HEK293T (cell line): ENCODE measurements around the gene SFXN3.

ENCODE experiments used
- BHLHE40 ChIP-seq: fragments of 450-650 bp; IDR thresholded peaks from 2 replicates; pipeline ENCODE4 v1.6.1; 2016; ENCODE audit warnings: mild to moderate bottlenecking, moderate library complexity, borderline replicate concordance
- CTBP1 ChIP-seq: fragments of 450-650 bp; IDR thresholded peaks from 2 replicates; pipeline ENCODE4 v1.6.1; 2016; ENCODE audit warnings: borderline replicate concordance
- ELF4 ChIP-seq: fragments of 450-650 bp; IDR thresholded peaks from 2 replicates; pipeline ENCODE4 v1.6.1; 2017; ENCODE audit warnings: antibody characterized with exemption
- HDGF ChIP-seq: fragments of 450-650 bp; IDR thresholded peaks from 2 replicates; pipeline ENCODE4 v1.6.1; 2017; ENCODE audit warnings: antibody characterized with exemption, borderline replicate concordance
- NFRKB ChIP-seq: fragments of 450-650 bp; IDR thresholded peaks from 2 replicates; pipeline ENCODE4 v1.6.1; 2016; ENCODE audit warnings: mild to moderate bottlenecking, moderate library complexity
- PKNOX1 ChIP-seq: fragments of 450-650 bp; IDR thresholded peaks from 2 replicates; pipeline ENCODE4 v1.6.1; 2016
- SP1 ChIP-seq: fragments of 450-650 bp; IDR thresholded peaks from 2 replicates; pipeline ENCODE4 v1.6.1; 2017
- ZNF384 ChIP-seq: fragments of 450-650 bp; IDR thresholded peaks from 2 replicates; pipeline ENCODE4 v1.6.1; 2016

- no peak for TF ChIP-seq NFRKB
- no peak for TF ChIP-seq CTBP1
- TF ChIP-seq SP1 = no peak
- no peak for TF ChIP-seq PKNOX1
- no peak for TF ChIP-seq ELF4
- no peak for TF ChIP-seq BHLHE40
- TF ChIP-seq HDGF = no peak
- no peak for TF ChIP-seq ZNF384
Measured at GRCh38 chr10:101071267-101071884, 40.3 kb downstream of the SFXN3 start.
